Measurements from ENCODE around the gene INTS2.

- TF ChIP-seq CTCF (IDR thresholded peaks at IDR 0.05; ENCODE audit: insufficient read depth, low read length, poor library complexity, severe bottlenecking) (no peak), EZH2phosphoT487 (conservative IDR thresholded peaks at IDR 0.05; ENCODE audit: low read length) (no peak)
These were observed at the start of gene INTS2 for GRCh38 chr17:61927208-61928100.
